HCT116 (cell line): ENCODE measurements around the gene RABGGTA. TPM values are rescaled to one million over a fixed set of nuclear protein-coding genes. Genes with fewer than 3 reads are reported as not detected.

ENCODE experiments used
- ATAC-seq: fragments of 200-7000 bp; cut with Tn5 transposase; 2 replicates; pipeline ENCODE4 v1.9.1; 2020; ENCODE audit warnings: mild to moderate bottlenecking, moderate library complexity
- BruUV-seq: library from RNA; stranded (reverse); fragments of 400-500 nt; replicated peaks from 2 replicates; lab custom pipeline; 2021; lab: Mats Ljungman, UMichigan
- CTCF ChIA-PET: fragments of 300-600 bp; sonication (Branson Sonifier 250); formaldehyde crosslinking; loops from one replicate; lab custom pipeline; 2021; ENCODE audit warnings: antibody characterized with exemption; lab: Charles Lee
- POLR2A ChIA-PET: fragments of 300-600, 350-600 bp; sonication (Branson Sonifier 250); formaldehyde crosslinking; loops from one replicate; lab custom pipeline; 2021; ENCODE audit warnings: antibody characterized with exemption; lab: Charles Lee
- RAD21 ChIA-PET, 2 experiments: fragments of 300-600 bp; sonication (Branson Sonifier 250); formaldehyde crosslinking; loops; one replicate each; lab custom pipeline; 2023; ENCODE audit warnings: low total read pairs in 2 of 2; ENCODE audit not compliant: uncharacterized antibody in 2 of 2, unreplicated experiment in 2 of 2, low non-redundant PET in 1 of 2; lab: Charles Lee
- DNase-seq: peaks from one replicate; pipeline ENCODE4 v3.0.0-alpha.2; 2010; ENCODE audit warnings: low read depth, low spot score
- H2AFZ ChIP-seq: fragments of 200-600 bp; shearing (Covaris generic), sonication (generic); 2 replicates; pipeline ENCODE4 v1.6.1; 2017; ENCODE audit warnings: low read depth, mixed run types, mixed read lengths, antibody characterized with exemption, low read length; ENCODE audit not compliant: poor library complexity, severe bottlenecking
- H3K27ac ChIP-seq: 2 replicates; pipeline ENCODE4 v1.5.1; 2012; ENCODE audit warnings: low read depth, low read length
- H3K27me3 ChIP-seq: fragments of 200-600 bp; sonication (generic); 2 replicates; pipeline ENCODE4 v1.6.1; 2016; ENCODE audit warnings: mixed run types, low read length, mixed read lengths; ENCODE audit not compliant: insufficient read depth
- H3K36me3 ChIP-seq, 2 experiments: fragments of 200-500 bp in 1 of 2; fragments of 200-600 bp in 1 of 2; sonication (Bioruptor generic) in 1 of 2; sonication (generic) in 1 of 2; 2 replicates each; pipeline versions ENCODE4 v1.5.1 to v1.6.1; 2014 to 2016; ENCODE audit warnings: low read length in 2 of 2, inconsistent platforms in 1 of 2, mixed read lengths in 1 of 2, mixed run types in 1 of 2; ENCODE audit not compliant: insufficient read depth in 2 of 2, control insufficient read depth in 1 of 2
- H3K4me1 ChIP-seq, 2 experiments: fragments of 200-600 bp in 1 of 2; sonication (generic) in 1 of 2; 2 replicates each; pipeline versions ENCODE4 v1.5.1 to v1.6.1; 2012 to 2017; ENCODE audit warnings: low read length in 2 of 2, inconsistent platforms in 1 of 2, mild to moderate bottlenecking in 1 of 2, mixed read lengths in 1 of 2, mixed run types in 1 of 2, moderate library complexity in 1 of 2; ENCODE audit not compliant: insufficient read depth in 2 of 2, control insufficient read depth in 1 of 2
- H3K4me2 ChIP-seq: fragments of 200-600 bp; sonication (generic); 2 replicates; pipeline ENCODE4 v1.6.1; 2017; ENCODE audit warnings: mixed run types, low read length, mixed read lengths
- H3K4me3 ChIP-seq, 2 experiments: fragments of 200-600 bp in 1 of 2; sonication (generic) in 1 of 2; replicated peaks in 1 of 2; 2 replicates each; pipeline ENCODE4 v1.5.1; 2011 to 2016; ENCODE audit warnings: low read length in 2 of 2, control low read depth in 1 of 2, low read depth in 1 of 2, mild to moderate bottlenecking in 1 of 2, mixed read lengths in 1 of 2, mixed run types in 1 of 2
- H3K79me2 ChIP-seq: fragments of 200-600 bp; sonication (generic); 2 replicates; pipeline ENCODE4 v1.6.1; 2017; ENCODE audit warnings: mild to moderate bottlenecking, mixed run types, low read length, moderate library complexity, mixed read lengths; ENCODE audit not compliant: insufficient read depth
- H3K9ac ChIP-seq: fragments of 200-600 bp; sonication (generic); 2 replicates; pipeline ENCODE4 v1.6.1; 2016; ENCODE audit warnings: low read length, mixed read lengths
- H3K9me2 ChIP-seq: fragments of 200-600 bp; sonication (generic), shearing (Covaris generic); 2 replicates; pipeline ENCODE4 v1.6.1; 2017; ENCODE audit warnings: mixed run types, mild to moderate bottlenecking, moderate library complexity; ENCODE audit not compliant: insufficient read depth
- H3K9me3 ChIP-seq, 2 experiments: fragments of 200-500 bp in 1 of 2; fragments of 200-600 bp in 1 of 2; sonication (Bioruptor generic) in 1 of 2; sonication (generic) in 1 of 2; 2 replicates each; pipeline ENCODE4 v1.6.1; 2014 to 2017; ENCODE audit warnings: low read length in 2 of 2, mixed read lengths in 2 of 2, inconsistent platforms in 1 of 2, low read depth in 1 of 2, mild to moderate bottlenecking in 1 of 2, mixed run types in 1 of 2, moderate library complexity in 1 of 2; ENCODE audit not compliant: control insufficient read depth in 1 of 2, insufficient read depth in 1 of 2
- H4K20me1 ChIP-seq: fragments of 200-600 bp; sonication (generic), shearing (Covaris generic); 2 replicates; pipeline ENCODE4 v1.6.1; 2017; ENCODE audit warnings: mixed run types, mild to moderate bottlenecking, moderate library complexity; ENCODE audit not compliant: insufficient read depth
- ATF3 ChIP-seq: IDR thresholded peaks from 2 replicates; pipeline ENCODE4 v1.6.1; 2012
- CBX3 ChIP-seq: IDR thresholded peaks from 2 replicates; pipeline ENCODE4 v1.6.1; 2012; ENCODE audit warnings: low read depth
- CTCF ChIP-seq, 3 experiments: fragments of 200-600 bp in 1 of 3; sonication (generic) in 1 of 3; IDR thresholded peaks in 2 of 3; conservative IDR thresholded peaks in 1 of 3; 2 replicates each; pipeline ENCODE4 v1.5.1; 2012 to 2017; ENCODE audit warnings: low read depth in 2 of 3, low read length in 2 of 3, antibody characterized with exemption in 1 of 3, borderline replicate concordance in 1 of 3, control low read depth in 1 of 3, mild to moderate bottlenecking in 1 of 3, mixed read lengths in 1 of 3, mixed run types in 1 of 3, moderate library complexity in 1 of 3; ENCODE audit not compliant: insufficient read depth in 1 of 3
- EGR1 ChIP-seq: IDR thresholded peaks from 2 replicates; pipeline ENCODE4 v1.6.1; 2012; ENCODE audit warnings: low read depth
- ELF1 ChIP-seq: IDR thresholded peaks from 2 replicates; pipeline ENCODE4 v1.6.1; 2012; ENCODE audit warnings: low read depth, borderline replicate concordance
- EZH2 ChIP-seq: fragments of 200-600 bp; sonication (generic); IDR thresholded peaks from 2 replicates; pipeline ENCODE4 v1.6.1; 2017; ENCODE audit warnings: antibody characterized with exemption, mixed run types
- EZH2phosphoT487 ChIP-seq: fragments of 200-600 bp; IDR thresholded peaks from 2 replicates; pipeline ENCODE4 v1.6.1; 2018; ENCODE audit warnings: antibody characterized with exemption, borderline replicate concordance
- FOSL1 ChIP-seq: IDR thresholded peaks from 2 replicates; pipeline ENCODE4 v1.6.1; 2012; ENCODE audit warnings: low read depth
- JUND ChIP-seq: IDR thresholded peaks from 2 replicates; pipeline ENCODE4 v1.6.1; 2012
- MAX ChIP-seq: IDR thresholded peaks from 2 replicates; pipeline ENCODE4 v1.6.1; 2012
- POLR2A ChIP-seq: IDR thresholded peaks from 2 replicates; pipeline ENCODE4 v1.7.0; 2011; ENCODE audit warnings: borderline replicate concordance; ENCODE audit not compliant: insufficient read depth, insufficient read length; ENCODE audit errors: extremely low read depth
- POLR2AphosphoS5 ChIP-seq: IDR thresholded peaks from 2 replicates; pipeline ENCODE4 v1.6.1; 2011; ENCODE audit warnings: mild to moderate bottlenecking, low read depth, low read length, moderate library complexity
- RAD21 ChIP-seq: IDR thresholded peaks from 2 replicates; pipeline ENCODE4 v1.6.1; 2012; ENCODE audit warnings: low read depth, mild to moderate bottlenecking
- REST ChIP-seq: IDR thresholded peaks from 2 replicates; pipeline ENCODE4 v1.6.1; 2012; ENCODE audit warnings: low read depth
- SIN3A ChIP-seq: IDR thresholded peaks from 2 replicates; pipeline ENCODE4 v1.6.1; 2012; ENCODE audit warnings: low read depth
- SP1 ChIP-seq: IDR thresholded peaks from 2 replicates; pipeline ENCODE4 v1.6.1; 2012; ENCODE audit warnings: low read depth
- YY1 ChIP-seq: IDR thresholded peaks from 2 replicates; pipeline ENCODE4 v1.6.1; 2011; ENCODE audit warnings: low read length, low read depth, moderate library complexity, mild to moderate bottlenecking; ENCODE audit not compliant: insufficient replicate concordance; ENCODE audit errors: extremely low read depth
- ZBTB33 ChIP-seq: IDR thresholded peaks from 2 replicates; pipeline ENCODE4 v1.6.1; 2011; ENCODE audit warnings: mild to moderate bottlenecking, low read length, moderate library complexity; ENCODE audit not compliant: insufficient replicate concordance; ENCODE audit errors: extremely low read depth
- ZFX ChIP-seq: fragments of 450-650 bp; IDR thresholded peaks from 2 replicates; pipeline ENCODE4 v1.6.1; 2017
- intact Hi-C: fragments of 100-400 bp; cut with micrococcal nuclease; formaldehyde crosslinking; loops from 2 replicates; pipeline ENCODE4 v1.10.0; 2022
- total RNA-seq: library from RNA; stranded (reverse); gene quantifications from one replicate; pipeline ENCODE4 v1.2.1, GENCODE V29; 2021; ENCODE audit not compliant: unreplicated experiment

Gene RABGGTA
- total RNA-seq, 1 experiment from 2014 or later, result 40.8 TPM

- no TSS peak for BruUV-seq
Observed at GRCh38 chr14:24314377-24315193, 43.2 kb upstream of the RABGGTA start.

More at GRCh38 chr14:24314377-24315193, 43.2 kb upstream of the RABGGTA start:
- CTCF ChIA-PET, result interaction anchor here (0.8 kb wide), 1 partner anchor 19 kb away, joined by 3 read pairs; no protein-coding TSS in a partner anchor
- H3K36me3 ChIP-seq, result no peaks in the 10 kb centered on the region; a peak in 1 of 4 replicates
- no peaks in the 10 kb centered on the region for H4K20me1 ChIP-seq
- ATAC-seq (no peak), DNase-seq (no peak)
- H3K9me3 ChIP-seq, result no peaks in the 10 kb centered on the region
- no peaks in the 10 kb centered on the region for H3K79me2 ChIP-seq
- TF ChIP-seq EGR1, result no peak
- no peak for TF ChIP-seq REST
- no peak for TF ChIP-seq CTCF (IDR thresholded peaks at IDR 0.05 in 2 of 3, conservative IDR thresholded peaks at IDR 0.05 in 1 of 3; ENCODE audit: borderline replicate concordance in 1 of 3, insufficient read depth in 1 of 3, low read depth in 2 of 3, low read length in 2 of 3)
- TF ChIP-seq ZFX, result no peak
- no peak for TF ChIP-seq ATF3
- no peak for TF ChIP-seq MAX
- TF ChIP-seq RAD21, result no peak
- no peak for TF ChIP-seq EZH2
- no peak for TF ChIP-seq YY1
- no peak for TF ChIP-seq SP1
- no peak for TF ChIP-seq ELF1
- TF ChIP-seq ZBTB33, result no peak
- no peak for TF ChIP-seq JUND
- no peak for TF ChIP-seq EZH2phosphoT487
- no peak for TF ChIP-seq POLR2A
- TF ChIP-seq FOSL1, result no peak
- no peak for TF ChIP-seq SIN3A
- TF ChIP-seq POLR2AphosphoS5, result no peak
- no peak for TF ChIP-seq CBX3
- H3K4me1 ChIP-seq, result peaks cover 11 to 24% of the 10 kb centered on the region in 2 experiments
- POLR2A ChIA-PET, result no interaction called here
- no peak overlapping the region for H3K9ac ChIP-seq
- intact Hi-C loops, result no loop called here
- no peak overlapping the region for H3K4me2 ChIP-seq
- H3K9me2 ChIP-seq, result no peaks in the 10 kb centered on the region
- H3K27me3 ChIP-seq, result 0 out of 2 replicates have a peak, but pooled peaks cover 4% of the 10 kb centered on the region
- RAD21 ChIA-PET, result no interaction called here
- H3K4me3 ChIP-seq, result no peak overlapping the region
- H3K27ac ChIP-seq, result no peak overlapping the region
- no peak overlapping the region for H2AFZ ChIP-seq
